Gastroesophageal sphincter (tissue), 4 donors: ENCODE data around the gene CDH4. TPM values are rescaled to one million over a fixed set of nuclear protein-coding genes. Genes with fewer than 3 reads are reported as not detected.

Experiments
- ATAC-seq: fragments of 150-250 bp; one replicate; pipeline ENCODE4 v1.9.1; 2016; ENCODE audit warnings: mild to moderate bottlenecking, moderate library complexity
- H3K27ac ChIP-seq, 4 donors: fragments of 200-600 bp; sonication (generic) in 3 of 4; 1 replicate in 3 of 4; 2 replicates in 1 of 4; pipeline ENCODE4 v1.5.1; 2016 to 2019
- H3K27me3 ChIP-seq: fragments of 200-600 bp; sonication (generic); one replicate; pipeline ENCODE4 v1.5.1; 2019
- H3K36me3 ChIP-seq, 2 donors: fragments of 200-600 bp; sonication (generic); one replicate each; pipeline ENCODE4 v1.5.1; 2019; ENCODE audit warnings: control low read depth in 1 of 2
- H3K4me1 ChIP-seq, 3 donors: fragments of 200-600 bp; sonication (generic); 1 replicate in 2 of 3; 2 replicates in 1 of 3; pipeline ENCODE4 v1.5.1; 2016 to 2019; ENCODE audit warnings: control low read depth in 2 of 3
- H3K4me3 ChIP-seq, 2 donors: fragments of 200-600 bp; sonication (generic); one replicate each; pipeline ENCODE4 v1.5.1; 2019; ENCODE audit warnings: mild to moderate bottlenecking in 1 of 2, moderate library complexity in 1 of 2
- H3K9me3 ChIP-seq, 3 donors: fragments of 200-600 bp; sonication (generic); one replicate each; pipeline ENCODE4 v1.5.1; 2017 to 2019; ENCODE audit warnings: control low read depth in 2 of 3
- CTCF ChIP-seq, 4 experiments: fragments of 200-600 bp in 2 of 4; fragments of 450-650 bp in 2 of 4; sonication (generic) in 1 of 4; IDR thresholded peaks; one replicate each; pipeline ENCODE4 v1.5.1; 2017 to 2019; ENCODE audit warnings: antibody characterized with exemption in 4 of 4, mild to moderate bottlenecking in 2 of 4, moderate library complexity in 2 of 4
- EP300 ChIP-seq: sonication (generic); formaldehyde crosslinking; IDR thresholded peaks from one replicate; pipeline ENCODE4 v1.6.1; 2017; ENCODE audit warnings: antibody characterized with exemption, mild to moderate bottlenecking
- POLR2A ChIP-seq, 2 donors: fragments of 450-650 bp; IDR thresholded peaks; one replicate each; pipeline ENCODE4 v1.6.1; 2017; ENCODE audit warnings: antibody characterized with exemption in 2 of 2, mild to moderate bottlenecking in 2 of 2, moderate library complexity in 1 of 2
- POLR2AphosphoS5 ChIP-seq: sonication (generic); formaldehyde crosslinking; IDR thresholded peaks from one replicate; pipeline ENCODE4 v1.6.1; 2017; ENCODE audit warnings: antibody characterized with exemption
- WGBS, 2 donors: methylation state at CpG; one replicate each; pipeline ENCODE4 v1.1.5; 2018; ENCODE audit warnings: low coverage in 1 of 2; 5-methylcytosine and 5-hydroxymethylcytosine counted together
- total RNA-seq, 4 donors: library from RNA; depleted of rRNA; stranded (reverse); fragments of >200 nt; gene quantifications; one replicate each; pipeline ENCODE4 v1.1.0, GENCODE V29; 2016

CDH4 gene
- total RNA-seq, 4 donors from 2014 or later: under 0.01 to 1.5 (median 0.42) TPM; not detected in 1

GRCh38 chr20:61295249-61295648, 43.2 kb downstream of the CDH4 start:
- no peaks in the 10 kb centered on the region for H3K4me1 ChIP-seq
- H3K36me3 ChIP-seq: no peaks in the 10 kb centered on the region
- no peaks in the 10 kb centered on the region for H3K9me3 ChIP-seq
- H3K27ac ChIP-seq: no peak overlapping the region
- H3K27me3 ChIP-seq: peaks cover 21% of the 10 kb centered on the region
- TF ChIP-seq EP300: no peak
- TF ChIP-seq CTCF (IDR thresholded peaks at IDR 0.05): no peak
- TF ChIP-seq POLR2A (IDR thresholded peaks at IDR 0.05): no peak
- TF ChIP-seq POLR2AphosphoS5: no peak
- ATAC-seq: no peak
- no peak overlapping the region for H3K4me3 ChIP-seq
- 85 to 90% methylated on average over 5 to 13 of the region's 13 CpGs for WGBS, 2 donors

- Histone ChIP-seq H3K4me3 (no peak overlapping the region), H3K9me3 (no peaks in the 10 kb centered on the region), H3K4me1 (no peaks in the 10 kb centered on the region), H3K27me3 (peaks cover 21% of the 10 kb centered on the region), H3K27ac (no peak overlapping the region), H3K36me3 (no peaks in the 10 kb centered on the region)
- no peak for ATAC-seq
- 58 to 80% methylated on average over 15 to 23 of the region's 33 CpGs for WGBS, 2 donors
- TF ChIP-seq POLR2AphosphoS5 (no peak), CTCF (IDR thresholded peaks at IDR 0.05) (no peak), EP300 (no peak), POLR2A (IDR thresholded peaks at IDR 0.05) (no peak)
Observed at GRCh38 chr20:61295682-61296628, 43.9 kb downstream of the CDH4 start.

GRCh38 chr20:61296629-61297019, 44.6 kb downstream of the CDH4 start:
- Histone ChIP-seq H3K36me3 (no peaks in the 10 kb centered on the region), H3K9me3 (no peaks in the 10 kb centered on the region), H3K27ac (no peak overlapping the region), H3K4me1 (no peaks in the 10 kb centered on the region), H3K4me3 (no peak overlapping the region), H3K27me3 (peaks cover 21% of the 10 kb centered on the region)
- WGBS, 2 donors: 81 to 100% methylated on average over 1 to 14 of the region's 14 CpGs
- TF ChIP-seq POLR2A (IDR thresholded peaks at IDR 0.05) (no peak), EP300 (no peak)
- no peak for ATAC-seq

- no peak overlapping the region for H3K4me3 ChIP-seq
- TF ChIP-seq POLR2AphosphoS5 (no peak), CTCF (IDR thresholded peaks at IDR 0.05) (no peak), EP300 (no peak), POLR2A (IDR thresholded peaks at IDR 0.05) (no peak)
- no peaks in the 10 kb centered on the region for H3K9me3 ChIP-seq
- WGBS, 2 donors: 93 to 100% methylated on average over 1 to 11 of the region's 16 CpGs
- peaks cover 14% of the 10 kb centered on the region for H3K27me3 ChIP-seq
- H3K4me1 ChIP-seq: no peaks in the 10 kb centered on the region
- no peaks in the 10 kb centered on the region for H3K36me3 ChIP-seq
- no peak overlapping the region for H3K27ac ChIP-seq
- no peak for ATAC-seq
Observed at GRCh38 chr20:61297491-61297890, 45.4 kb downstream of the CDH4 start.

GRCh38 chr20:61297986-61298385, 45.9 kb downstream of the CDH4 start:
- Histone ChIP-seq H3K4me1 (no peaks in the 10 kb centered on the region), H3K36me3 (no peaks in the 10 kb centered on the region), H3K9me3 (no peaks in the 10 kb centered on the region), H3K27me3 (peaks cover 9% of the 10 kb centered on the region), H3K4me3 (no peak overlapping the region), H3K27ac (no peak overlapping the region)
- WGBS, 2 donors: 100% methylated on average over 1 of the region's 17 CpGs; no CpG with 5 or more reads in 1 of the 2 donors
- no peak for ATAC-seq
- TF ChIP-seq CTCF (IDR thresholded peaks at IDR 0.05) (no peak), POLR2AphosphoS5 (no peak), POLR2A (IDR thresholded peaks at IDR 0.05) (no peak), EP300 (no peak)
